ENCODE measurements around the gene EXOC4.

- TF ChIP-seq CREM (IDR thresholded peaks at IDR 0.05) (no peak), CREM (CRISPR knock-in tag; IDR thresholded peaks at IDR 0.05) (no peak), SRSF1 (optimal IDR thresholded peaks at IDR 0.05; ENCODE audit: low read depth, low read length) (no peak), BCL6 (CRISPR knock-in tag; IDR thresholded peaks at IDR 0.05) (no peak), ZNF557 (CRISPR knock-in tag; IDR thresholded peaks at IDR 0.05) (no peak)
These were observed 694.8 kb downstream of the EXOC4 start for GRCh38 chr7:133947458-133948254.

All from HepG2 (cell line).